Esophagus squamous epithelium (tissue), 5 donors: Measurements from ENCODE around the gene TMEM174. TPM values are rescaled to one million over a fixed set of nuclear protein-coding genes. Genes with fewer than 3 reads are reported as not detected.

Experiments used
- DNase-seq: peaks from one replicate; lab custom pipeline; 2025; lab: John Stamatoyannopoulos, UW
- H3K27ac ChIP-seq, 4 donors: fragments of 200-600 bp; sonication (generic); one replicate each; pipeline ENCODE4 v1.5.1; 2016 to 2019; ENCODE audit warnings: mild to moderate bottlenecking in 1 of 4
- H3K27me3 ChIP-seq, 4 donors: fragments of 200-600 bp; sonication (generic); 1 replicate in 3 of 4; 2 replicates in 1 of 4; pipeline versions ENCODE4 v1.5.1 to v1.6.0; 2017 to 2021; ENCODE audit warnings: antibody characterized with exemption in 1 of 4
- H3K36me3 ChIP-seq, 3 donors: fragments of 200-600 bp; sonication (generic); one replicate each; pipeline ENCODE4 v1.5.1; 2016 to 2019
- H3K4me1 ChIP-seq, 3 donors: fragments of 200-600 bp; sonication (generic); one replicate each; pipeline ENCODE4 v1.5.1; 2017 to 2019
- H3K4me3 ChIP-seq, 4 donors: fragments of 200-600 bp; sonication (generic); 1 replicate in 3 of 4; 2 replicates in 1 of 4; pipeline ENCODE4 v1.5.1; 2016 to 2019; ENCODE audit warnings: mild to moderate bottlenecking in 2 of 4, moderate library complexity in 1 of 4
- H3K9me3 ChIP-seq, 3 donors: fragments of 200-600 bp; sonication (generic); one replicate each; pipeline ENCODE4 v1.5.1; 2016 to 2019
- CTCF ChIP-seq, 6 experiments: fragments of 450-650 bp in 4 of 6; fragments of 200-600 bp in 2 of 6; sonication (generic) in 2 of 6; IDR thresholded peaks; one replicate each; pipeline ENCODE4 v1.5.1; 2016 to 2019; ENCODE audit warnings: antibody characterized with exemption in 6 of 6, mild to moderate bottlenecking in 4 of 6, moderate library complexity in 4 of 6
- POLR2A ChIP-seq, 4 donors: fragments of 450-650 bp; IDR thresholded peaks; one replicate each; pipeline ENCODE4 v1.6.1; 2017; ENCODE audit warnings: antibody characterized with exemption in 4 of 4, mild to moderate bottlenecking in 4 of 4, moderate library complexity in 3 of 4
- WGBS, 2 donors: methylation state at CpG; one replicate each; pipeline ENCODE4 v1.1.5; 2018; 5-methylcytosine and 5-hydroxymethylcytosine counted together
- intact Hi-C: fragments of 100-400 bp; cut with DNase I; formaldehyde crosslinking; loops from one replicate; pipeline ENCODE4 v1.15.0; 2022
- total RNA-seq, 4 donors: library from RNA; depleted of rRNA; stranded (reverse); fragments of >200 nt; gene quantifications; one replicate each; pipeline ENCODE4 v1.1.0, GENCODE V29; 2016
- donor health status: DM: yes; HTN: yes; CAD: no.

Gene TMEM174
- total RNA-seq: not detected

GRCh38 chr5:73172951-73173350 is at the start of gene TMEM174:
Gene TMEM174 (plus strand): TSS chr5:73173193. CDS start chr5:73173244, 51 bp downstream.
- no peak within 1 kb of the TSS for H3K4me3 ChIP-seq
- no peaks in the 10 kb centered on the region for H3K36me3 ChIP-seq
- H3K9me3 ChIP-seq: no peaks in the 10 kb centered on the region
- no peak for TF ChIP-seq POLR2A (IDR thresholded peaks at IDR 0.05)
- no peak for TF ChIP-seq CTCF (IDR thresholded peaks at IDR 0.05)
- peaks cover 0 to 16% (median 0%) of the 10 kb centered on the region in 4 donors for H3K27me3 ChIP-seq
- intact Hi-C loops: no loop called here
- WGBS, 2 donors: 88 to 95% methylated on average over 3 to 5 of the region's 5 CpGs
- no peak within 1 kb of the TSS for H3K27ac ChIP-seq
- no peak for DNase-seq
- no peaks in the 10 kb centered on the region for H3K4me1 ChIP-seq

- intact Hi-C loops: no loop called here
- Histone ChIP-seq H3K9me3 (no peaks in the 10 kb centered on the region), H3K27me3 (peaks cover 0 to 34% (median 0%) of the 10 kb centered on the region in 4 donors), H3K27ac (no peak overlapping the region), H3K36me3 (peaks cover 0 to 8% (median 0%) of the 10 kb centered on the region in 3 donors), H3K4me1 (peaks cover 0 to 28% (median under 1%) of the 10 kb centered on the region in 3 donors), H3K4me3 (no peak overlapping the region)
- no peak for DNase-seq
- no peak for TF ChIP-seq POLR2A (IDR thresholded peaks at IDR 0.05)
- TF ChIP-seq CTCF (IDR thresholded peaks at IDR 0.05): no peak
- WGBS, 2 donors: 88 to 90% methylated on average over 3 to 4 of the region's 4 CpGs
These were observed 47.7 kb upstream of the TMEM174 start for GRCh38 chr5:73125289-73125688.

- H3K9me3 ChIP-seq: no peaks in the 10 kb centered on the region
- WGBS, 2 donors: 61 to 66% methylated on average over 4 of the region's 4 CpGs
- peaks cover 0 to 19% (median 0%) of the 10 kb centered on the region in 3 donors for H3K4me1 ChIP-seq
- no peak for TF ChIP-seq CTCF (IDR thresholded peaks at IDR 0.05)
- no peak for TF ChIP-seq POLR2A (IDR thresholded peaks at IDR 0.05)
- no peak for DNase-seq
- H3K4me3 ChIP-seq: no peak overlapping the region
- peaks cover 0 to 24% (median 0%) of the 10 kb centered on the region in 4 donors for H3K27me3 ChIP-seq
- intact Hi-C loops: no loop called here
- H3K36me3 ChIP-seq: peaks cover 0 to 8% (median 0%) of the 10 kb centered on the region in 3 donors
- H3K27ac ChIP-seq: no peak overlapping the region
These were observed 46.6 kb upstream of the TMEM174 start for GRCh38 chr5:73126381-73126780.

GRCh38 chr5:73126957-73127356 is 46.0 kb upstream of the TMEM174 start:
- Histone ChIP-seq H3K27me3 (peaks cover 0 to 19% (median 0%) of the 10 kb centered on the region in 4 donors), H3K27ac (no peak overlapping the region), H3K36me3 (peaks cover 0 to 8% (median 0%) of the 10 kb centered on the region in 3 donors), H3K4me3 (no peak overlapping the region), H3K9me3 (no peaks in the 10 kb centered on the region), H3K4me1 (peaks cover 0 to 13% (median 0%) of the 10 kb centered on the region in 3 donors)
- no peak for DNase-seq
- no peak for TF ChIP-seq CTCF (IDR thresholded peaks at IDR 0.05)
- no peak for TF ChIP-seq POLR2A (IDR thresholded peaks at IDR 0.05)
- intact Hi-C loops: no loop called here
- WGBS, 2 donors: 77 to 89% methylated on average over 1 of the region's 1 CpG

- H3K36me3 ChIP-seq: no peaks in the 10 kb centered on the region
- peaks cover 0 to 5% (median 0%) of the 10 kb centered on the region in 4 donors for H3K27me3 ChIP-seq
- H3K4me1 ChIP-seq: no peaks in the 10 kb centered on the region
- no peak overlapping the region for H3K4me3 ChIP-seq
- TF ChIP-seq CTCF (IDR thresholded peaks at IDR 0.05): no peak
- intact Hi-C loops: no loop called here
- WGBS, 2 donors: 62 to 75% methylated on average over 3 to 5 of the region's 5 CpGs
- no peak for DNase-seq
- no peak overlapping the region for H3K27ac ChIP-seq
- no peaks in the 10 kb centered on the region for H3K9me3 ChIP-seq
These were observed 43.9 kb upstream of the TMEM174 start for GRCh38 chr5:73129143-73129542.
